Keratinocyte (primary cell): ENCODE measurements around the gene FAM83B.
"Not testable (repeated sequence)": the region's sequence is repeated elsewhere in the genome, so short reads cannot be mapped to it uniquely, and the experiment has no call there.

Experiments used
- EZH2 ChIP-seq: IDR thresholded peaks from one replicate; pipeline ENCODE4 v1.6.1; 2012; ENCODE audit warnings: inconsistent platforms, mild to moderate bottlenecking, low read length, moderate library complexity
- TF ChIP-seq, protein P1 (sequence below), 3 experiments: IDR thresholded peaks in 1 of 3; conservative IDR thresholded peaks in 1 of 3; optimal IDR thresholded peaks in 1 of 3; 2 replicates in 2 of 3; 3 replicates in 1 of 3; pipeline versions ENCODE3 to v1.5.1; 2011; ENCODE audit warnings: low read length in 3 of 3, mild to moderate bottlenecking in 3 of 3, moderate library complexity in 2 of 3, control low read depth in 1 of 3, inconsistent platforms in 1 of 3; ENCODE audit not compliant: insufficient read depth in 2 of 3; ENCODE audit errors: extremely low read depth in 1 of 3

DNA sequence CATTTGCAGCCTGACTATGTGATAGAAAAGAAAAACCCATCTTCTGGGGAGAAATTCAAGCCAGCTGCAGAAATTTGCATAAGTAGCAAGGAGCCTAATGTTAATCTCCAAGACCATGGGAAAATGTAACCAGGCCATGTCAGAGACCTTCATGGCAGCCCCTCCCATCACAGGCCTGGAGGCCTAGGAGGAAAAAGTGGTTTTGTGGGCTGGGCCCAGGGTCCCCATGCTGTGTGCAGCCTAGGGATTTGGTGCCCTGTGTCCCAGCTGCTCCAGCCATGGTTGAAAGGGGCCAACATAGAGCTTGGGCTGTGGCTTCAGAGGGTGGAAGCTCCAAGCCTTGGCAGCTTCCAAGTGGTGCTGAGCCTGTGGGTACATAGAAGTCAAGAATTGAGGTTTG lies 49.7 kb upstream of the FAM83B start:
- TF ChIP-seq, protein P1, sequence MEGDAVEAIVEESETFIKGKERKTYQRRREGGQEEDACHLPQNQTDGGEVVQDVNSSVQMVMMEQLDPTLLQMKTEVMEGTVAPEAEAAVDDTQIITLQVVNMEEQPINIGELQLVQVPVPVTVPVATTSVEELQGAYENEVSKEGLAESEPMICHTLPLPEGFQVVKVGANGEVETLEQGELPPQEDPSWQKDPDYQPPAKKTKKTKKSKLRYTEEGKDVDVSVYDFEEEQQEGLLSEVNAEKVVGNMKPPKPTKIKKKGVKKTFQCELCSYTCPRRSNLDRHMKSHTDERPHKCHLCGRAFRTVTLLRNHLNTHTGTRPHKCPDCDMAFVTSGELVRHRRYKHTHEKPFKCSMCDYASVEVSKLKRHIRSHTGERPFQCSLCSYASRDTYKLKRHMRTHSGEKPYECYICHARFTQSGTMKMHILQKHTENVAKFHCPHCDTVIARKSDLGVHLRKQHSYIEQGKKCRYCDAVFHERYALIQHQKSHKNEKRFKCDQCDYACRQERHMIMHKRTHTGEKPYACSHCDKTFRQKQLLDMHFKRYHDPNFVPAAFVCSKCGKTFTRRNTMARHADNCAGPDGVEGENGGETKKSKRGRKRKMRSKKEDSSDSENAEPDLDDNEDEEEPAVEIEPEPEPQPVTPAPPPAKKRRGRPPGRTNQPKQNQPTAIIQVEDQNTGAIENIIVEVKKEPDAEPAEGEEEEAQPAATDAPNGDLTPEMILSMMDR (optimal IDR thresholded peaks at IDR 0.05 in 1 of 3, IDR thresholded peaks at IDR 0.05 in 1 of 3, conservative IDR thresholded peaks at IDR 0.05 in 1 of 3; ENCODE audit: extremely low read depth in 1 of 3, insufficient read depth in 2 of 3, low read length in 3 of 3), result not testable (repeated sequence)
- TF ChIP-seq EZH2, result not testable (repeated sequence)
